Upper lobe of left lung (tissue), 6 donors: ENCODE measurements around the gene PRKAB1. TPM values are rescaled to one million over a fixed set of nuclear protein-coding genes. Genes with fewer than 3 reads are reported as not detected.

Experiments used
- ATAC-seq, 2 donors: fragments of 200-7000 bp; cut with Tn5 transposase; one replicate each; pipeline ENCODE4 v1.9.1; 2022; ENCODE audit warnings: mild to moderate bottlenecking in 2 of 2, moderate library complexity in 2 of 2; ENCODE audit not compliant: low FRiP score in 2 of 2
- DNase-seq, 2 donors: peaks; one replicate each; pipeline ENCODE4 v3.0.0-alpha.2; 2019 to 2020
- H3K27ac ChIP-seq, 4 donors: fragments of 200-600 bp; sonication (generic); one replicate each; pipeline ENCODE4 v1.5.1; 2016 to 2019
- H3K27me3 ChIP-seq, 4 donors: fragments of 200-600 bp; sonication (generic); one replicate each; pipeline ENCODE4 v1.5.1; 2017 to 2019
- H3K36me3 ChIP-seq, 4 donors: fragments of 200-600 bp; sonication (generic); one replicate each; pipeline ENCODE4 v1.5.1; 2016 to 2019
- H3K4me1 ChIP-seq, 4 donors: fragments of 200-600 bp; sonication (generic); one replicate each; pipeline ENCODE4 v1.5.1; 2018 to 2019
- H3K4me3 ChIP-seq, 4 donors: fragments of 200-600 bp; sonication (generic); one replicate each; pipeline ENCODE4 v1.5.1; 2017 to 2019; ENCODE audit warnings: mild to moderate bottlenecking in 2 of 4, moderate library complexity in 1 of 4
- H3K9me3 ChIP-seq, 4 donors: fragments of 200-600 bp; sonication (generic); one replicate each; pipeline ENCODE4 v1.5.1; 2018 to 2019
- EP300 ChIP-seq, 4 donors: sonication (generic); formaldehyde crosslinking; IDR thresholded peaks; one replicate each; pipeline ENCODE4 v1.5.1; 2017; ENCODE audit warnings: antibody characterized with exemption in 4 of 4, control low read depth in 2 of 4
- POLR2A ChIP-seq, 4 donors: fragments of 450-650 bp; IDR thresholded peaks; one replicate each; pipeline ENCODE4 v1.5.1; 2016 to 2017; ENCODE audit warnings: antibody characterized with exemption in 4 of 4, mild to moderate bottlenecking in 2 of 4
- POLR2AphosphoS5 ChIP-seq, 2 donors: sonication (generic); formaldehyde crosslinking; IDR thresholded peaks; one replicate each; pipeline ENCODE4 v1.5.1; 2017; ENCODE audit warnings: antibody characterized with exemption in 2 of 2
- WGBS, 2 donors: methylation state at CpG; one replicate each; pipeline ENCODE4 v1.1.5; 2017 to 2018; 5-methylcytosine and 5-hydroxymethylcytosine counted together
- total RNA-seq, 6 donors: library from RNA; depleted of rRNA in 4 of 6; stranded (reverse); fragments of >200 nt in 4 of 6; gene quantifications; one replicate each; pipeline versions ENCODE4 v1.1.0 to v1.2.1, GENCODE V29; 2016 to 2021
- TF ChIP-seq, protein P1 (sequence below), 6 experiments: fragments of 450-650 bp in 4 of 6; fragments of 200-600 bp in 2 of 6; sonication (generic) in 2 of 6; IDR thresholded peaks; one replicate each; pipeline ENCODE4 v1.5.1; 2016 to 2019; ENCODE audit warnings: antibody characterized with exemption in 6 of 6
- donor health status: DM: no; HTN: no; CAD: no; lungs with moderate emphysema.
- donor health status: DM: no; HTN: yes; CAD: no; lungs with severe emphysema.

PRKAB1 gene
- total RNA-seq, 6 donors from 2014 or later: 44.2 to 90.3 (median 62.9) TPM

- no peaks in the 10 kb centered on the region for H3K9me3 ChIP-seq
- H3K27ac ChIP-seq: no peak overlapping the region
- ATAC-seq (no peak), DNase-seq (peak in 1 of 2 donors; percentile 50)
- H3K4me3 ChIP-seq: no peak overlapping the region
- H3K27me3 ChIP-seq: no peaks in the 10 kb centered on the region
- peaks cover 0 to 14% (median 3%) of the 10 kb centered on the region in 4 donors for H3K36me3 ChIP-seq
- peaks cover 6 to 21% (median 13%) of the 10 kb centered on the region in 4 donors for H3K4me1 ChIP-seq
- TF ChIP-seq, protein P1, sequence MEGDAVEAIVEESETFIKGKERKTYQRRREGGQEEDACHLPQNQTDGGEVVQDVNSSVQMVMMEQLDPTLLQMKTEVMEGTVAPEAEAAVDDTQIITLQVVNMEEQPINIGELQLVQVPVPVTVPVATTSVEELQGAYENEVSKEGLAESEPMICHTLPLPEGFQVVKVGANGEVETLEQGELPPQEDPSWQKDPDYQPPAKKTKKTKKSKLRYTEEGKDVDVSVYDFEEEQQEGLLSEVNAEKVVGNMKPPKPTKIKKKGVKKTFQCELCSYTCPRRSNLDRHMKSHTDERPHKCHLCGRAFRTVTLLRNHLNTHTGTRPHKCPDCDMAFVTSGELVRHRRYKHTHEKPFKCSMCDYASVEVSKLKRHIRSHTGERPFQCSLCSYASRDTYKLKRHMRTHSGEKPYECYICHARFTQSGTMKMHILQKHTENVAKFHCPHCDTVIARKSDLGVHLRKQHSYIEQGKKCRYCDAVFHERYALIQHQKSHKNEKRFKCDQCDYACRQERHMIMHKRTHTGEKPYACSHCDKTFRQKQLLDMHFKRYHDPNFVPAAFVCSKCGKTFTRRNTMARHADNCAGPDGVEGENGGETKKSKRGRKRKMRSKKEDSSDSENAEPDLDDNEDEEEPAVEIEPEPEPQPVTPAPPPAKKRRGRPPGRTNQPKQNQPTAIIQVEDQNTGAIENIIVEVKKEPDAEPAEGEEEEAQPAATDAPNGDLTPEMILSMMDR (IDR thresholded peaks at IDR 0.05): no peak
- TF ChIP-seq EP300 (IDR thresholded peaks at IDR 0.05) (no peak), POLR2AphosphoS5 (IDR thresholded peaks at IDR 0.05) (no peak), POLR2A (IDR thresholded peaks at IDR 0.05) (no peak)
- 94 to 95% methylated on average over 8 to 9 of the region's 9 CpGs for WGBS, 2 donors
These were observed 19.9 kb downstream of the PRKAB1 start for GRCh38 chr12:119687879-119688278.

DNA sequence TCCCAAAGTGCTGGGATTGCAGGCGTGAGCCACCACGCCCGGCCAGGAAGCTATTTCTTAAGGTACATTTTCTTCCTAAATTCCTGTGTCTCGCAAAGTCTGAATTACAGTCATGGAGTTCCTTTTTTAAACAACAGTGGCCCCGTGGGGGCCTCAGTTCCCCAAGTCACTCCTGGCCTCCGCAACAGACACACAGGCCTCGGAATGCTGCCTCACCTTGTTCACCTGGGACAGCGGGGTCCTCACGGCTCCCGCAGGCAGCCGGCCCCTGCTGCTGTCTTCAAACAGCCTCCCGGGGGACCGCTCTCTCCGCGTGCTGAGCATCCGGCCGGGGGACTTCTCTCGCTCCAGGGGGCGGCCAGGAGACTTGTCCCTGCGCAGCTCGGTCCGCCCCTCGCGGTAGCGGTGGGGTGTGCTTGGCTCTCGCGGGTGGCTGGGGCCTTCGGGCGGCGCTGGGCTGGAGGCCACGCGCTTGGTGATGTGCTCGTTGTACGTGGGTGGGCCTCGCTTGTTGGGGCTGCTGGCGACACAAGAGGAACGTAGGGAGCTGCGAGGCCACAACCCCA is 22.1 kb downstream of the PRKAB1 start:
- Histone ChIP-seq H3K27ac (no peak overlapping the region), H3K9me3 (no peaks in the 10 kb centered on the region), H3K4me1 (peaks cover 15 to 30% (median 25%) of the 10 kb centered on the region in 4 donors), H3K36me3 (peaks cover 0 to 14% (median 3%) of the 10 kb centered on the region in 4 donors), H3K4me3 (no peak overlapping the region), H3K27me3 (no peaks in the 10 kb centered on the region)
- DNase-seq: peak in 1 of 2 donors; percentile 76
- WGBS, 2 donors: 98% methylated on average over 27 to 38 of the region's 38 CpGs
- TF ChIP-seq POLR2A (IDR thresholded peaks at IDR 0.05): no peak
- TF ChIP-seq POLR2AphosphoS5 (IDR thresholded peaks at IDR 0.05): no peak
- TF ChIP-seq, protein P1 (IDR thresholded peaks at IDR 0.05): no peak
- TF ChIP-seq EP300 (IDR thresholded peaks at IDR 0.05): no peak
- ATAC-seq: no peak

GRCh38 chr12:119691202-119691810 is 23.4 kb downstream of the PRKAB1 start:
- no peak overlapping the region for H3K27ac ChIP-seq
- 92 to 95% methylated on average over 6 of the region's 6 CpGs for WGBS, 2 donors
- no peaks in the 10 kb centered on the region for H3K27me3 ChIP-seq
- H3K4me1 ChIP-seq: peaks cover 15 to 30% (median 23%) of the 10 kb centered on the region in 4 donors
- H3K4me3 ChIP-seq: no peak overlapping the region
- DNase-seq (no peak), ATAC-seq (no peak)
- H3K36me3 ChIP-seq: peaks cover 0 to 14% (median 3%) of the 10 kb centered on the region in 4 donors
- no peak for TF ChIP-seq POLR2A (IDR thresholded peaks at IDR 0.05)
- TF ChIP-seq, protein P1 (IDR thresholded peaks at IDR 0.05): no peak
- TF ChIP-seq POLR2AphosphoS5 (IDR thresholded peaks at IDR 0.05): no peak
- TF ChIP-seq EP300 (IDR thresholded peaks at IDR 0.05): no peak
- H3K9me3 ChIP-seq: no peaks in the 10 kb centered on the region

GRCh38 chr12:119692410-119692809 is 24.5 kb downstream of the PRKAB1 start:
- 54 to 72% methylated on average over 5 of the region's 5 CpGs for WGBS, 2 donors
- Histone ChIP-seq H3K9me3 (no peaks in the 10 kb centered on the region), H3K4me3 (no peak overlapping the region), H3K27me3 (no peaks in the 10 kb centered on the region), H3K36me3 (peaks cover 0 to 13% (median 4%) of the 10 kb centered on the region in 4 donors), H3K4me1 (peaks cover 15 to 30% (median 21%) of the 10 kb centered on the region in 4 donors), H3K27ac (peak overlapping the region; percentile 14 to 76 (median 56))
- TF ChIP-seq POLR2AphosphoS5 (IDR thresholded peaks at IDR 0.05) (no peak), POLR2A (IDR thresholded peaks at IDR 0.05) (no peak), EP300 (IDR thresholded peaks at IDR 0.05) (no peak)
- TF ChIP-seq, protein P1 (IDR thresholded peaks at IDR 0.05): no peak
- no peak for ATAC-seq
- DNase-seq: no peak
